ENCODE results near the gene PON3.

DNA sequence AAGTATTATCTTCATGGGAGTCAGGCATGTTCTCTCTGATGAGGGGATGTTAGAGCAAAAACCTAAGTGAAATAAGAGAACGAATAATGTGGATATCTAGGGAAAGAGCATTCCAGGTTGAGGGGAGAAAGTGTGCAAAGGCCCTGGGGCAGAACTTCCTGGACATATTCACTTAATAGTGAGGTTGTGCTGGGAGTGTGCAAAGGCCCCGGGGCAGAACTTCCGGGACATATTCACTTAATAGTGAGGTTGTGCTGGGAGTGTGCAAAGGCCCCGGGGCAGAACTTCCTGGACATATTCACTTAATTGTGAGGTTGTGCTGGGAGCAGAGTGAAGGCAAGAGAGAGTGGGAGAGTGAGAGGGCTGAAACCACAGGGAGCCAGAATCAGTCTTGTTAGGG is 83.6 kb downstream of the PON3 start:
- TF ChIP-seq, protein P1, sequence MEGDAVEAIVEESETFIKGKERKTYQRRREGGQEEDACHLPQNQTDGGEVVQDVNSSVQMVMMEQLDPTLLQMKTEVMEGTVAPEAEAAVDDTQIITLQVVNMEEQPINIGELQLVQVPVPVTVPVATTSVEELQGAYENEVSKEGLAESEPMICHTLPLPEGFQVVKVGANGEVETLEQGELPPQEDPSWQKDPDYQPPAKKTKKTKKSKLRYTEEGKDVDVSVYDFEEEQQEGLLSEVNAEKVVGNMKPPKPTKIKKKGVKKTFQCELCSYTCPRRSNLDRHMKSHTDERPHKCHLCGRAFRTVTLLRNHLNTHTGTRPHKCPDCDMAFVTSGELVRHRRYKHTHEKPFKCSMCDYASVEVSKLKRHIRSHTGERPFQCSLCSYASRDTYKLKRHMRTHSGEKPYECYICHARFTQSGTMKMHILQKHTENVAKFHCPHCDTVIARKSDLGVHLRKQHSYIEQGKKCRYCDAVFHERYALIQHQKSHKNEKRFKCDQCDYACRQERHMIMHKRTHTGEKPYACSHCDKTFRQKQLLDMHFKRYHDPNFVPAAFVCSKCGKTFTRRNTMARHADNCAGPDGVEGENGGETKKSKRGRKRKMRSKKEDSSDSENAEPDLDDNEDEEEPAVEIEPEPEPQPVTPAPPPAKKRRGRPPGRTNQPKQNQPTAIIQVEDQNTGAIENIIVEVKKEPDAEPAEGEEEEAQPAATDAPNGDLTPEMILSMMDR (IDR thresholded peaks at IDR 0.05), result no peak
- TF ChIP-seq, protein P2, sequence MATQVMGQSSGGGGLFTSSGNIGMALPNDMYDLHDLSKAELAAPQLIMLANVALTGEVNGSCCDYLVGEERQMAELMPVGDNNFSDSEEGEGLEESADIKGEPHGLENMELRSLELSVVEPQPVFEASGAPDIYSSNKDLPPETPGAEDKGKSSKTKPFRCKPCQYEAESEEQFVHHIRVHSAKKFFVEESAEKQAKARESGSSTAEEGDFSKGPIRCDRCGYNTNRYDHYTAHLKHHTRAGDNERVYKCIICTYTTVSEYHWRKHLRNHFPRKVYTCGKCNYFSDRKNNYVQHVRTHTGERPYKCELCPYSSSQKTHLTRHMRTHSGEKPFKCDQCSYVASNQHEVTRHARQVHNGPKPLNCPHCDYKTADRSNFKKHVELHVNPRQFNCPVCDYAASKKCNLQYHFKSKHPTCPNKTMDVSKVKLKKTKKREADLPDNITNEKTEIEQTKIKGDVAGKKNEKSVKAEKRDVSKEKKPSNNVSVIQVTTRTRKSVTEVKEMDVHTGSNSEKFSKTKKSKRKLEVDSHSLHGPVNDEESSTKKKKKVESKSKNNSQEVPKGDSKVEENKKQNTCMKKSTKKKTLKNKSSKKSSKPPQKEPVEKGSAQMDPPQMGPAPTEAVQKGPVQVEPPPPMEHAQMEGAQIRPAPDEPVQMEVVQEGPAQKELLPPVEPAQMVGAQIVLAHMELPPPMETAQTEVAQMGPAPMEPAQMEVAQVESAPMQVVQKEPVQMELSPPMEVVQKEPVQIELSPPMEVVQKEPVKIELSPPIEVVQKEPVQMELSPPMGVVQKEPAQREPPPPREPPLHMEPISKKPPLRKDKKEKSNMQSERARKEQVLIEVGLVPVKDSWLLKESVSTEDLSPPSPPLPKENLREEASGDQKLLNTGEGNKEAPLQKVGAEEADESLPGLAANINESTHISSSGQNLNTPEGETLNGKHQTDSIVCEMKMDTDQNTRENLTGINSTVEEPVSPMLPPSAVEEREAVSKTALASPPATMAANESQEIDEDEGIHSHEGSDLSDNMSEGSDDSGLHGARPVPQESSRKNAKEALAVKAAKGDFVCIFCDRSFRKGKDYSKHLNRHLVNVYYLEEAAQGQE (IDR thresholded peaks at IDR 0.05; ENCODE audit: insufficient read depth in 1 of 2, low read depth in 2 of 2, low read length in 1 of 2), result no peak
- TF ChIP-seq POLR2AphosphoS5 (IDR thresholded peaks at IDR 0.05; ENCODE audit: low read depth, low read length), result no peak
- TF ChIP-seq TCF7L2 (IDR thresholded peaks at IDR 0.05; ENCODE audit: low read depth, low read length), result no peak
- no peak for TF ChIP-seq SIN3A (IDR thresholded peaks at IDR 0.05; ENCODE audit: borderline replicate concordance, insufficient read depth, low read depth, low read length)

Measured in Panc1 (cell line).